ENCODE data around the gene TRIM2. TPM values are rescaled to one million over a fixed set of nuclear protein-coding genes. Genes with fewer than 3 reads are reported as not detected.

The TRIM2 gene
- total RNA-seq, 2 experiments from 2014 or later = 0.63 to 1.4 TPM

- ChIA-PET POLR2A (interaction anchor here (0.7 kb wide), 1 partner anchor 110 kb away, joined by 3 read pairs; no protein-coding TSS in a partner anchor), CTCF (no interaction called here)
- Mint-ChIP-seq H3K27me3 (no peaks in the 10 kb centered on the region), H3K4me3 (no peak overlapping the region), H3K27ac (no peak overlapping the region), H3K4me1 (ENCODE audit: low read depth) (no peaks in the 10 kb centered on the region), H3K36me3 (ENCODE audit: low read depth) (no peaks in the 10 kb centered on the region), H3K9me3 (no peaks in the 10 kb centered on the region)
- TF ChIP-seq CTCF (IDR thresholded peaks at IDR 0.05) = no peak
- intact Hi-C loops (cut with micrococcal nuclease) = no loop called here
- DNase-seq (no peak), ATAC-seq (no peak)
Observed at GRCh38 chr4:153267890-153268289, 63.6 kb downstream of the TRIM2 start.

- TF ChIP-seq CTCF (IDR thresholded peaks at IDR 0.05) = no peak
- no peaks in the 10 kb centered on the region for H3K9me3 Mint-ChIP-seq
- no peaks in the 10 kb centered on the region for H3K36me3 Mint-ChIP-seq (ENCODE audit: low read depth)
- no peak overlapping the region for H3K4me3 Mint-ChIP-seq
- no peaks in the 10 kb centered on the region for H3K4me1 Mint-ChIP-seq (ENCODE audit: low read depth)
- intact Hi-C loops (cut with micrococcal nuclease) = no loop called here
- POLR2A ChIA-PET = interaction anchor here (0.7 kb wide), 1 partner anchor 110 kb away, joined by 3 read pairs; no protein-coding TSS in a partner anchor
- DNase-seq (no peak), ATAC-seq (no peak)
- no peaks in the 10 kb centered on the region for H3K27me3 Mint-ChIP-seq
- CTCF ChIA-PET = no interaction called here
- no peak overlapping the region for H3K27ac Mint-ChIP-seq
Observed at GRCh38 chr4:153268295-153268694, 64.1 kb downstream of the TRIM2 start.

- Mint-ChIP-seq H3K36me3 (ENCODE audit: low read depth) (no peaks in the 10 kb centered on the region), H3K4me3 (no peak overlapping the region), H3K9me3 (no peaks in the 10 kb centered on the region), H3K27ac (no peak overlapping the region), H3K27me3 (no peaks in the 10 kb centered on the region), H3K4me1 (ENCODE audit: low read depth) (no peaks in the 10 kb centered on the region)
- DNase-seq (no peak), ATAC-seq (no peak)
- POLR2A ChIA-PET = no interaction called here
- CTCF ChIA-PET = no interaction called here
- intact Hi-C loops (cut with micrococcal nuclease) = no loop called here
- TF ChIP-seq CTCF (IDR thresholded peaks at IDR 0.05) = no peak
Observed at GRCh38 chr4:153269218-153269990, 65.2 kb downstream of the TRIM2 start.

- no peak overlapping the region for H3K4me3 Mint-ChIP-seq
- H3K27ac Mint-ChIP-seq = no peak overlapping the region
- H3K27me3 Mint-ChIP-seq = no peaks in the 10 kb centered on the region
- DNase-seq (no peak), ATAC-seq (no peak)
- no peaks in the 10 kb centered on the region for H3K9me3 Mint-ChIP-seq
- intact Hi-C loops (cut with micrococcal nuclease) = no loop called here
- H3K4me1 Mint-ChIP-seq (ENCODE audit: low read depth) = no peaks in the 10 kb centered on the region
- TF ChIP-seq CTCF (IDR thresholded peaks at IDR 0.05) = no peak
- POLR2A ChIA-PET = no interaction called here
- H3K36me3 Mint-ChIP-seq (ENCODE audit: low read depth) = no peaks in the 10 kb centered on the region
- CTCF ChIA-PET = no interaction called here
Observed at GRCh38 chr4:153270361-153270760, 66.1 kb downstream of the TRIM2 start.

- intact Hi-C loops (cut with micrococcal nuclease) = no loop called here
- H3K27ac Mint-ChIP-seq = no peak overlapping the region
- TF ChIP-seq CTCF (IDR thresholded peaks at IDR 0.05) = no peak
- DNase-seq = no peak
- ChIA-PET CTCF (no interaction called here), POLR2A (interaction anchor here (0.6 kb wide), 1 partner anchor 8 kb away, joined by 3 read pairs; no protein-coding TSS in a partner anchor)
- no peaks in the 10 kb centered on the region for H3K36me3 Mint-ChIP-seq (ENCODE audit: low read depth)
- no peak for ATAC-seq
- H3K27me3 Mint-ChIP-seq = no peaks in the 10 kb centered on the region
- no peaks in the 10 kb centered on the region for H3K4me1 Mint-ChIP-seq (ENCODE audit: low read depth)
- no peaks in the 10 kb centered on the region for H3K9me3 Mint-ChIP-seq
- H3K4me3 Mint-ChIP-seq = no peak overlapping the region
Observed at GRCh38 chr4:153271820-153272219, 67.6 kb downstream of the TRIM2 start.

All from activated CD8-positive, alpha-beta T cell treated with anti-CD3 and anti-CD28 coated beads for 36 hours (primary cell).